ENCODE measurements around the gene WDFY4. TPM values are rescaled to one million over a fixed set of nuclear protein-coding genes. Genes with fewer than 3 reads are reported as not detected.
A peak's percentile ranks its signal among the peaks of the same experiment; 100 is the strongest.

Gene WDFY4
- total and polyA plus RNA-seq, 2 experiments from 2014 or later: 0.14 TPM; not detected in 1

DNA sequence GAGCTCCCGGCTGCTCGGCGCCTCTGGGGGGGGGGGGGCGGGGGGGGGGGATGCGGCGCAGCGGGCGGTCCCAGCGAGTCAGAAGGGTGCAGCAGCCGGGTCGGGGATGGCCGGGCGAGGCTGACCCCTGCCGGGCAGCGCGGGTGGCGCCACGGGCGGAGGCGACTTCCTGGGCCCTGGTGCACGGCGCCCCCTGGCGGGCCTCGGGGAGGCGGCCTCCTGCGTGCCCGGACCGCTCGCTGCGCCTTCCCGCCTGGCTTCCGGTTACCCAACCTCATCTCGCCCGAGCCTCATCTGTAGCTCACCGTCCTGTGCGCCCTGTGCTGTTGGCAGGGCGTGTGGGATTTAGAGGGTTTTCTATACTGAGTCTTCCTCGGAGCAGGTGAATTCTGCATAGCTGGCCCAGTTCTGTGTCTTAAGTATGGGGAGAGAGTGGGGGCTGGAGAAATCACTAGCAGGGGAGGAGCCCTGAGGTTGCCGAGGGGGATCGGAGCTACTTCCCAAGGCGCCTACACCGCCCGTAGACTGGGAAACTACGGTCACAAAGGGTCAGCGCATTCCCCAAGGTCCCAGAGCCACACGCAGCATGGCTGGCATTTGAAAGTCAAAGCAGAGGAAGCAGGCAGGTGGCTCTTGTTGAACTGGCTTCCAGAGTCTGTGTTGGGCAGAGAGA is 28.3 kb upstream of the WDFY4 start:
- Histone ChIP-seq H3K9me2 (ENCODE audit: insufficient read depth) (no peaks in the 10 kb centered on the region), H3K36me3 (ENCODE audit: insufficient read depth) (no peaks in the 10 kb centered on the region), H3K27ac (ENCODE audit: low read depth) (no peak overlapping the region), H3K27me3 (ENCODE audit: insufficient read depth) (peaks cover 20% of the 10 kb centered on the region), H3K4me3 (peak overlapping the region; percentile 57), H4K20me1 (replicated peaks; ENCODE audit: insufficient read depth) (no peaks in the 10 kb centered on the region), H3K4me2 (peak overlapping the region; percentile 88), H3K4me1 (ENCODE audit: insufficient read depth) (peaks cover 8% of the 10 kb centered on the region; the same call in 1 of the 2 replicates), H3F3A (replicated peaks; ENCODE audit: low read depth) (no peaks in the 10 kb centered on the region), H2AFZ (peak overlapping the region; percentile 99), H3K79me2 (replicated peaks; ENCODE audit: insufficient read depth) (no peaks in the 10 kb centered on the region)
- DNase-seq (ENCODE audit: low spot score): peak; percentile 92
- peak; percentile 82 for ATAC-seq
- peak overlapping the region; percentile 68 for H3K4me3 Mint-ChIP-seq
- no peaks in the 10 kb centered on the region for H3K9me3 Mint-ChIP-seq
- H3K27ac Mint-ChIP-seq: no peak overlapping the region
- H3K27me3 Mint-ChIP-seq (ENCODE audit: insufficient read depth, low read depth, poor library complexity): peaks cover 15% of the 10 kb centered on the region
- peaks cover 6% of the 10 kb centered on the region for H3K4me1 Mint-ChIP-seq
- TF ChIP-seq NANOG (IDR thresholded peaks at IDR 0.05; ENCODE audit: borderline replicate concordance): no peak
- TF ChIP-seq, protein P1, sequence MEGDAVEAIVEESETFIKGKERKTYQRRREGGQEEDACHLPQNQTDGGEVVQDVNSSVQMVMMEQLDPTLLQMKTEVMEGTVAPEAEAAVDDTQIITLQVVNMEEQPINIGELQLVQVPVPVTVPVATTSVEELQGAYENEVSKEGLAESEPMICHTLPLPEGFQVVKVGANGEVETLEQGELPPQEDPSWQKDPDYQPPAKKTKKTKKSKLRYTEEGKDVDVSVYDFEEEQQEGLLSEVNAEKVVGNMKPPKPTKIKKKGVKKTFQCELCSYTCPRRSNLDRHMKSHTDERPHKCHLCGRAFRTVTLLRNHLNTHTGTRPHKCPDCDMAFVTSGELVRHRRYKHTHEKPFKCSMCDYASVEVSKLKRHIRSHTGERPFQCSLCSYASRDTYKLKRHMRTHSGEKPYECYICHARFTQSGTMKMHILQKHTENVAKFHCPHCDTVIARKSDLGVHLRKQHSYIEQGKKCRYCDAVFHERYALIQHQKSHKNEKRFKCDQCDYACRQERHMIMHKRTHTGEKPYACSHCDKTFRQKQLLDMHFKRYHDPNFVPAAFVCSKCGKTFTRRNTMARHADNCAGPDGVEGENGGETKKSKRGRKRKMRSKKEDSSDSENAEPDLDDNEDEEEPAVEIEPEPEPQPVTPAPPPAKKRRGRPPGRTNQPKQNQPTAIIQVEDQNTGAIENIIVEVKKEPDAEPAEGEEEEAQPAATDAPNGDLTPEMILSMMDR (conservative IDR thresholded peaks at IDR 0.05; ENCODE audit: low read depth in 2 of 2): peak; percentile 67 to 93
- H3K36me3 Mint-ChIP-seq (ENCODE audit: low read depth): no peaks in the 10 kb centered on the region

DNA sequence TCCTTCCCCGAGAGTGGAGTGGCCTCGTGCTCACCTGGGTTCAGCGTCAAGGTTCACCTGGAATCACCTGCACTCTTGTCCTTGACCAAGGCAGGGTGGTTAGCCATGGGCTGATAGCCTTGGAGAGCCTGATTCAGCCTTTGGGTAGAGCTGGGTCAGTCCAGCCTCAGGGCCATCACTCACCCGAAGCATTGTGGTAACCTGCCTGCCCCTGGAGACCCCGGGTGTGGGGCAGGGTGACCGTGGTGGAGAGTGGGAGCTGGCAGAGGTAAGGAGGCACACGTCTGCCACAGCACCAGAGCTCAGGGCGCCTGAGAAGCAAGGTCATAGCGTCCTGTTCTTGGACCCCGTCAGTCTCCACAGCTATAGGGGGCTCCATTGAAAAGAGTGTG is 27.8 kb upstream of the WDFY4 start:
- Histone ChIP-seq H3K79me2 (replicated peaks; ENCODE audit: insufficient read depth) (no peaks in the 10 kb centered on the region), H3K9me2 (ENCODE audit: insufficient read depth) (no peaks in the 10 kb centered on the region), H4K20me1 (replicated peaks; ENCODE audit: insufficient read depth) (no peaks in the 10 kb centered on the region), H2AFZ (peak overlapping the region; percentile 99), H3K27me3 (ENCODE audit: insufficient read depth) (peaks cover 20% of the 10 kb centered on the region), H3K4me2 (peak overlapping the region; percentile 88), H3K36me3 (ENCODE audit: insufficient read depth) (no peaks in the 10 kb centered on the region), H3F3A (replicated peaks; ENCODE audit: low read depth) (no peaks in the 10 kb centered on the region), H3K4me3 (peak overlapping the region; percentile 57), H3K4me1 (ENCODE audit: insufficient read depth) (peaks cover 8% of the 10 kb centered on the region; the same call in 1 of the 2 replicates), H3K27ac (ENCODE audit: low read depth) (no peak overlapping the region)
- H3K4me3 Mint-ChIP-seq: peak overlapping the region; percentile 68; the same call in 1 of the 3 replicates
- TF ChIP-seq EZH2phosphoT487 (IDR thresholded peaks at IDR 0.05; ENCODE audit: unreplicated experiment): no peak
- TF ChIP-seq STAT1 (IDR thresholded peaks at IDR 0.05; ENCODE audit: unreplicated experiment): no peak
- no peaks in the 10 kb centered on the region for H3K36me3 Mint-ChIP-seq (ENCODE audit: low read depth)
- no peak for ATAC-seq
- no peak overlapping the region for H3K27ac Mint-ChIP-seq
- H3K4me1 Mint-ChIP-seq: peaks cover 8% of the 10 kb centered on the region
- peaks cover 15% of the 10 kb centered on the region for H3K27me3 Mint-ChIP-seq (ENCODE audit: insufficient read depth, low read depth, poor library complexity)
- H3K9me3 Mint-ChIP-seq: no peaks in the 10 kb centered on the region
- no peak for DNase-seq (ENCODE audit: low spot score)

DNA sequence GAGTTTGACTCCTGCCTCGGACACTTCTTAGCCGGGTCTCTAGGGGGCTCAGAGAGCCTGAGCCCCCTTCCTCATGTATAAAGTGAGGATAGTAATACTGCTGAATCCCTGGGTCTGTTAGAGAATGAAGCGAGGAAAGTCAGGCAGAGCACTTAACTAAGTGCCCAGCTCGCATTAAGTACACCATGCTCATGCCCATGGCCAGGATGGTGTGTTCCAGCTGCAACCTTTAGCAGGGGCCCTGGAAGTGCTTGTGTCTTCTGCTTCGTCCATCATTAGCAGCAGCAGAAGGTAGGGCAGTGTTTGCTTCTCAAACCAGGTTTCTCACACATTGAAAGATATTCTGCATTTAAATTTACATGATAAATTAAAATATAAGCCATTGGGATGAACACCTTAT is 27.3 kb upstream of the WDFY4 start:
- peaks cover 8% of the 10 kb centered on the region; the same call in 1 of the 2 replicates for H3K4me1 ChIP-seq (ENCODE audit: insufficient read depth)
- no peaks in the 10 kb centered on the region for H4K20me1 ChIP-seq (replicated peaks; ENCODE audit: insufficient read depth)
- Mint-ChIP-seq H3K4me3 (no peak overlapping the region), H3K36me3 (ENCODE audit: low read depth) (no peaks in the 10 kb centered on the region), H3K9me3 (no peaks in the 10 kb centered on the region), H3K4me1 (peaks cover 8% of the 10 kb centered on the region), H3K27ac (no peak overlapping the region), H3K27me3 (ENCODE audit: insufficient read depth, low read depth, poor library complexity) (peaks cover 15% of the 10 kb centered on the region)
- H3K36me3 ChIP-seq (ENCODE audit: insufficient read depth): no peaks in the 10 kb centered on the region
- ATAC-seq (no peak; the same call in 2 of the 3 replicates), DNase-seq (ENCODE audit: low spot score) (no peak)
- H3K79me2 ChIP-seq (replicated peaks; ENCODE audit: insufficient read depth): no peaks in the 10 kb centered on the region
- H3K4me3 ChIP-seq: no peak overlapping the region
- H3K9me2 ChIP-seq (ENCODE audit: insufficient read depth): no peaks in the 10 kb centered on the region
- no peak overlapping the region for H2AFZ ChIP-seq
- H3K27me3 ChIP-seq (ENCODE audit: insufficient read depth): peaks cover 20% of the 10 kb centered on the region
- no peak overlapping the region for H3K27ac ChIP-seq (ENCODE audit: low read depth)
- no peak for TF ChIP-seq ZNF331 (CRISPR knock-in tag; IDR thresholded peaks at IDR 0.05; ENCODE audit: low read depth)
- TF ChIP-seq, protein P2, sequence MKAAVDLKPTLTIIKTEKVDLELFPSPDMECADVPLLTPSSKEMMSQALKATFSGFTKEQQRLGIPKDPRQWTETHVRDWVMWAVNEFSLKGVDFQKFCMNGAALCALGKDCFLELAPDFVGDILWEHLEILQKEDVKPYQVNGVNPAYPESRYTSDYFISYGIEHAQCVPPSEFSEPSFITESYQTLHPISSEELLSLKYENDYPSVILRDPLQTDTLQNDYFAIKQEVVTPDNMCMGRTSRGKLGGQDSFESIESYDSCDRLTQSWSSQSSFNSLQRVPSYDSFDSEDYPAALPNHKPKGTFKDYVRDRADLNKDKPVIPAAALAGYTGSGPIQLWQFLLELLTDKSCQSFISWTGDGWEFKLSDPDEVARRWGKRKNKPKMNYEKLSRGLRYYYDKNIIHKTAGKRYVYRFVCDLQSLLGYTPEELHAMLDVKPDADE (IDR thresholded peaks at IDR 0.05): no peak
- TF ChIP-seq ZNF114 (CRISPR knock-in tag; IDR thresholded peaks at IDR 0.05): no peak
- TF ChIP-seq JUNB (IDR thresholded peaks at IDR 0.05; ENCODE audit: unreplicated experiment): no peak
- no peak for TF ChIP-seq STAT1 (IDR thresholded peaks at IDR 0.05; ENCODE audit: unreplicated experiment)
- no peak for TF ChIP-seq EZH2phosphoT487 (IDR thresholded peaks at IDR 0.05; ENCODE audit: unreplicated experiment)
- TF ChIP-seq, protein P1 (conservative IDR thresholded peaks at IDR 0.05; ENCODE audit: low read depth in 2 of 2): no peak
- TF ChIP-seq CREB1 (CRISPR knock-in tag; IDR thresholded peaks at IDR 0.05; ENCODE audit: low read depth): no peak
- H3K4me2 ChIP-seq: no peak overlapping the region
- no peaks in the 10 kb centered on the region for H3F3A ChIP-seq (replicated peaks; ENCODE audit: low read depth)
